OCI-LY7 (cell line): Measurements from ENCODE around the gene STK10. TPM values are rescaled to one million over a fixed set of nuclear protein-coding genes. Genes with fewer than 3 reads are reported as not detected.

ENCODE experiments used
- BruUV-seq: library from RNA; stranded (reverse); fragments of 400-500 nt; replicated peaks from 2 replicates; lab custom pipeline; 2021; lab: Mats Ljungman, UMichigan
- CTCF ChIA-PET: fragments of 300-600 bp; sonication (Branson Sonifier 250); formaldehyde crosslinking; loops from one replicate; lab custom pipeline; 2022; ENCODE audit warnings: antibody characterized with exemption; ENCODE audit not compliant: unreplicated experiment; lab: Charles Lee
- POLR2A ChIA-PET: fragments of 300-600 bp; sonication (Branson Sonifier 250); formaldehyde crosslinking; loops from one replicate; lab custom pipeline; 2022; ENCODE audit warnings: antibody characterized with exemption; lab: Charles Lee
- DNase-seq: peaks from one replicate; pipeline ENCODE4 v3.0.0-alpha.2; 2015; ENCODE audit warnings: low spot score
- H2AFZ ChIP-seq: fragments of 200-600 bp; sonication (generic), shearing (Covaris generic); 2 replicates; pipeline ENCODE4 v1.6.1; 2014; ENCODE audit warnings: mild to moderate bottlenecking, antibody characterized with exemption, low read length, moderate library complexity
- H3K27ac ChIP-seq: fragments of 200-600 bp; sonication (generic); 2 replicates; pipeline ENCODE4 v1.5.1; 2014; ENCODE audit warnings: mixed run types, low read depth, mild to moderate bottlenecking, moderate library complexity, low read length, inconsistent platforms; ENCODE audit not compliant: poor library complexity, severe bottlenecking
- H3K36me3 ChIP-seq: fragments of 200-600 bp; sonication (generic); 2 replicates; pipeline ENCODE4 v1.6.1; 2014; ENCODE audit warnings: mild to moderate bottlenecking, antibody characterized with exemption, low read length, moderate library complexity, mixed read lengths; ENCODE audit not compliant: insufficient read depth
- H3K4me1 ChIP-seq: fragments of 200-600 bp; sonication (generic); 2 replicates; pipeline ENCODE4 v1.5.1; 2014; ENCODE audit warnings: mild to moderate bottlenecking, low read length; ENCODE audit not compliant: insufficient read depth, poor library complexity, severe bottlenecking
- H3K4me2 ChIP-seq: fragments of 200-600 bp; sonication (generic); 2 replicates; pipeline ENCODE4 v1.6.1; 2014; ENCODE audit warnings: mild to moderate bottlenecking, low read length
- H3K4me3 ChIP-seq: fragments of 200-600 bp; sonication (generic); 2 replicates; pipeline ENCODE4 v1.5.1; 2014; ENCODE audit warnings: mild to moderate bottlenecking, low read depth, low read length; ENCODE audit not compliant: poor library complexity, severe bottlenecking
- H3K79me2 ChIP-seq: fragments of 200-600 bp; sonication (generic); 2 replicates; pipeline ENCODE4 v1.6.1; 2016; ENCODE audit warnings: low read depth, mild to moderate bottlenecking, low read length, moderate library complexity, mixed read lengths; ENCODE audit not compliant: insufficient read depth
- H3K9me2 ChIP-seq: fragments of 200-600 bp; sonication (generic); 2 replicates; pipeline ENCODE4 v1.6.1; 2016; ENCODE audit warnings: mild to moderate bottlenecking, low read length, mixed read lengths; ENCODE audit not compliant: insufficient read depth
- H3K9me3 ChIP-seq: fragments of 200-600 bp; sonication (generic); 2 replicates; pipeline ENCODE4 v1.6.1; 2014; ENCODE audit warnings: mild to moderate bottlenecking, mixed run types, low read length, mixed read lengths
- H4K20me1 ChIP-seq: fragments of 200-600 bp; sonication (generic); 2 replicates; pipeline ENCODE4 v1.6.1; 2014; ENCODE audit warnings: mild to moderate bottlenecking, antibody characterized with exemption, low read length, moderate library complexity, mixed read lengths; ENCODE audit not compliant: insufficient read depth
- CTCF ChIP-seq: fragments of 200-600 bp; sonication (generic); conservative IDR thresholded peaks from 2 replicates; pipeline ENCODE4 v1.5.1; 2014; ENCODE audit warnings: mild to moderate bottlenecking, antibody characterized with exemption, low read length, moderate library complexity, mixed read lengths
- EZH2phosphoT487 ChIP-seq: fragments of 200-600 bp; sonication (generic); IDR thresholded peaks from 2 replicates; pipeline ENCODE4 v1.6.1; 2018; ENCODE audit warnings: low read depth, borderline replicate concordance, mild to moderate bottlenecking, mixed run types, antibody characterized with exemption, low read length, moderate library complexity, mixed read lengths
- intact Hi-C: fragments of 100-400 bp; cut with micrococcal nuclease; formaldehyde crosslinking; loops from one replicate; pipeline ENCODE4 v1.10.0; 2022; ENCODE audit not compliant: unreplicated experiment
- total RNA-seq, 2 experiments: library from RNA; depleted of rRNA in 1 of 2; stranded (reverse); fragments of >200 nt in 1 of 2; shearing (Covaris generic) in 1 of 2; gene quantifications; 2 replicates each; pipeline ENCODE4 v1.2.3, GENCODE V29; 2014 to 2022

The STK10 gene
- total RNA-seq, 2 experiments from 2014 or later, result 53.7 to 89.7 TPM

GRCh38 chr5:172143875-172144274, 44.1 kb downstream of the STK10 start:
- Histone ChIP-seq H3K9me3 (no peaks in the 10 kb centered on the region), H4K20me1 (no peaks in the 10 kb centered on the region), H2AFZ (no peak overlapping the region), H3K4me2 (no peak overlapping the region), H3K79me2 (peaks cover 17% of the 10 kb centered on the region; the same call in 1 of the 2 replicates), H3K4me3 (no peak overlapping the region), H3K27ac (no peak overlapping the region), H3K9me2 (no peaks in the 10 kb centered on the region), H3K4me1 (peaks cover 50% of the 10 kb centered on the region), H3K36me3 (peaks cover 20% of the 10 kb centered on the region; the same call in 1 of the 2 replicates)
- POLR2A ChIA-PET, result no interaction called here
- intact Hi-C loops, result no loop called here
- BruUV-seq, result no TSS peak
- no peak for TF ChIP-seq CTCF
- CTCF ChIA-PET, result interaction anchor here (0.6 kb wide), 1 partner anchor 29 kb away, joined by 4 read pairs; no protein-coding TSS in a partner anchor
- DNase-seq, result no peak

DNA sequence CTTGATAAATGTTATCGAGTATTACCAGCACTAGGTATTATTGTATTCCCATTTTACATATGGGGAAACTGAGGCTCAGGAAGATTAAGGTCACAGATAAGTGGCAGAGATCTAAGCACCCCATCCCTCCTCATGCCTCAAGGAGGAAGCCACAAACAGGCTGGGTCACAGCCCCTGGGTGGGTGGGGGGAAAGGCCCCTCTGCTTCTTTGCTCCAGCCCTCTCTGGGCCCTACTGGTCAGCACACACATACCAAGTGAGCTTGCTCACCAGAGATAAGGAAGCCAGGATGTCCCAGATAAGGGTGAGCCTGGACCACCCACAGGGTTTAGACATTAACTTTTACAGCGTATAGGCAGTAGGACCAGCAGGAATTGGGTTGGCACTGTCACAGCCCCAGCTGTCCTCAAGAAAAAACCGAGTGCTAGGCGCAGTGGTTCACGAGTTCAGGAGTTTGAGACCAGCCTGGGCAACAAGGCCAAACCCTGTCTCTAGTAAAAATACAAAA, 45.3 kb downstream of the STK10 start:
- H3K79me2 ChIP-seq, result peaks cover 21% of the 10 kb centered on the region
- no peaks in the 10 kb centered on the region for H4K20me1 ChIP-seq
- intact Hi-C loops, result no loop called here
- no peak overlapping the region for H3K4me3 ChIP-seq
- no peaks in the 10 kb centered on the region for H3K9me2 ChIP-seq
- ChIA-PET POLR2A (interaction anchor here (0.9 to 1.5 kb wide), 3 partner anchors 13 to 150 kb away, joined by 3 read pairs; no protein-coding TSS in a partner anchor), CTCF (no interaction called here)
- peaks cover 13% of the 10 kb centered on the region; the same call in 1 of the 2 replicates for H3K36me3 ChIP-seq
- no TSS peak for BruUV-seq
- H3K4me2 ChIP-seq, result no peak overlapping the region
- peaks cover 50% of the 10 kb centered on the region for H3K4me1 ChIP-seq
- DNase-seq, result no peak
- H3K9me3 ChIP-seq, result no peaks in the 10 kb centered on the region
- no peak overlapping the region for H2AFZ ChIP-seq
- TF ChIP-seq CTCF, result no peak
- no peak for TF ChIP-seq EZH2phosphoT487
- H3K27ac ChIP-seq, result no peak overlapping the region

DNA sequence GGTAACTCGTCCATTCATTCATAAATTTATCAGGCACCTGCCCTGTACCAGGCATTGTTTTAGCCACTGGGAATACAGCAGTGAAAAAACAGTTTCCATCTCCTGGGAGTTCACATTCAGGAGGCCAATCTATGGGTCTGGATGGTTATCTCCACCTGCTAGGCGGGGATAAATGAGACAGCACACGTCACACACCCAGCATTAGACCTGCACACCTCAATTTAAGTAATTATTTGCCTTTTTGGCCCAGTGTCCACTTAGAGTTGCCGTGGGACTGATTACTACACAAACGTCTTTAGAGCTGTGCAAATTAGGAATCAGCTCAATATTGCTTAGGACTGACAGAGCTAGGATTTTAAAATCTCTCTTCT, 46.1 kb downstream of the STK10 start:
- no peak for DNase-seq
- ChIA-PET CTCF (no interaction called here), POLR2A (interaction anchor here (0.6 to 1.5 kb wide), 3 partner anchors 13 to 28 kb away, joined by 3 read pairs; no protein-coding TSS in a partner anchor)
- Histone ChIP-seq H3K4me2 (peak overlapping the region; percentile 44), H2AFZ (no peak overlapping the region), H4K20me1 (no peaks in the 10 kb centered on the region), H3K27ac (peak overlapping the region; percentile 85), H3K4me1 (peaks cover 50% of the 10 kb centered on the region), H3K9me2 (no peaks in the 10 kb centered on the region), H3K36me3 (peaks cover 14% of the 10 kb centered on the region), H3K4me3 (no peak overlapping the region), H3K9me3 (peaks cover 5% of the 10 kb centered on the region; the same call in 1 of the 2 replicates), H3K79me2 (peaks cover 23% of the 10 kb centered on the region)
- no peak for TF ChIP-seq EZH2phosphoT487
- no peak for TF ChIP-seq CTCF
- BruUV-seq, result no TSS peak
- intact Hi-C loops, result loop anchor here (2.0 kb wide), 1 partner anchor 33 kb away; no protein-coding TSS in a partner anchor
